ENCODE measurements around the gene IL22.

DNA sequence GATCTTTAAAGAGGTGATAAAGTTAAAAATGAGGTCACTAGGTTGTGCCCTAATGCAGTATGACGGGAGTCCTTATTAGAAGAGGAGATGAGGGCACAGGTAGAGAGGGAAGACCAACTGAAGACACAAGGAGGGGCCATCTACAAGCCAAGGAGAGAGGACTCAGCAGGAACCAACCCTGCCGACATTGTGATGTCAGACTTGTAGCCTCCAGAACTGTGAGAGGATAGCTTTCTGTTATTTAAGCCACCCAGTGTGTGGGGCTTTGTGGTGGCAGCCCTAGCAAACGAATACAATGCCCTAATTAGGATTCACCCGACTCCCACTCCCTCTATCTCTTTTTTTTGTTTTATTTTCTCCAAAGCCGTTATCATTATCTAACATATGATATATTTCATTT, 19.9 kb downstream of the IL22 start:
- TF ChIP-seq, protein P1, sequence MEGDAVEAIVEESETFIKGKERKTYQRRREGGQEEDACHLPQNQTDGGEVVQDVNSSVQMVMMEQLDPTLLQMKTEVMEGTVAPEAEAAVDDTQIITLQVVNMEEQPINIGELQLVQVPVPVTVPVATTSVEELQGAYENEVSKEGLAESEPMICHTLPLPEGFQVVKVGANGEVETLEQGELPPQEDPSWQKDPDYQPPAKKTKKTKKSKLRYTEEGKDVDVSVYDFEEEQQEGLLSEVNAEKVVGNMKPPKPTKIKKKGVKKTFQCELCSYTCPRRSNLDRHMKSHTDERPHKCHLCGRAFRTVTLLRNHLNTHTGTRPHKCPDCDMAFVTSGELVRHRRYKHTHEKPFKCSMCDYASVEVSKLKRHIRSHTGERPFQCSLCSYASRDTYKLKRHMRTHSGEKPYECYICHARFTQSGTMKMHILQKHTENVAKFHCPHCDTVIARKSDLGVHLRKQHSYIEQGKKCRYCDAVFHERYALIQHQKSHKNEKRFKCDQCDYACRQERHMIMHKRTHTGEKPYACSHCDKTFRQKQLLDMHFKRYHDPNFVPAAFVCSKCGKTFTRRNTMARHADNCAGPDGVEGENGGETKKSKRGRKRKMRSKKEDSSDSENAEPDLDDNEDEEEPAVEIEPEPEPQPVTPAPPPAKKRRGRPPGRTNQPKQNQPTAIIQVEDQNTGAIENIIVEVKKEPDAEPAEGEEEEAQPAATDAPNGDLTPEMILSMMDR (IDR thresholded peaks at IDR 0.05; ENCODE audit: insufficient read depth, low read length), result no peak
- TF ChIP-seq POLR2AphosphoS5 (IDR thresholded peaks at IDR 0.05; ENCODE audit: low read depth) (no peak), SPI1 (IDR thresholded peaks at IDR 0.05; ENCODE audit: borderline replicate concordance, low read depth) (no peak)
- TF ChIP-seq, protein P2, sequence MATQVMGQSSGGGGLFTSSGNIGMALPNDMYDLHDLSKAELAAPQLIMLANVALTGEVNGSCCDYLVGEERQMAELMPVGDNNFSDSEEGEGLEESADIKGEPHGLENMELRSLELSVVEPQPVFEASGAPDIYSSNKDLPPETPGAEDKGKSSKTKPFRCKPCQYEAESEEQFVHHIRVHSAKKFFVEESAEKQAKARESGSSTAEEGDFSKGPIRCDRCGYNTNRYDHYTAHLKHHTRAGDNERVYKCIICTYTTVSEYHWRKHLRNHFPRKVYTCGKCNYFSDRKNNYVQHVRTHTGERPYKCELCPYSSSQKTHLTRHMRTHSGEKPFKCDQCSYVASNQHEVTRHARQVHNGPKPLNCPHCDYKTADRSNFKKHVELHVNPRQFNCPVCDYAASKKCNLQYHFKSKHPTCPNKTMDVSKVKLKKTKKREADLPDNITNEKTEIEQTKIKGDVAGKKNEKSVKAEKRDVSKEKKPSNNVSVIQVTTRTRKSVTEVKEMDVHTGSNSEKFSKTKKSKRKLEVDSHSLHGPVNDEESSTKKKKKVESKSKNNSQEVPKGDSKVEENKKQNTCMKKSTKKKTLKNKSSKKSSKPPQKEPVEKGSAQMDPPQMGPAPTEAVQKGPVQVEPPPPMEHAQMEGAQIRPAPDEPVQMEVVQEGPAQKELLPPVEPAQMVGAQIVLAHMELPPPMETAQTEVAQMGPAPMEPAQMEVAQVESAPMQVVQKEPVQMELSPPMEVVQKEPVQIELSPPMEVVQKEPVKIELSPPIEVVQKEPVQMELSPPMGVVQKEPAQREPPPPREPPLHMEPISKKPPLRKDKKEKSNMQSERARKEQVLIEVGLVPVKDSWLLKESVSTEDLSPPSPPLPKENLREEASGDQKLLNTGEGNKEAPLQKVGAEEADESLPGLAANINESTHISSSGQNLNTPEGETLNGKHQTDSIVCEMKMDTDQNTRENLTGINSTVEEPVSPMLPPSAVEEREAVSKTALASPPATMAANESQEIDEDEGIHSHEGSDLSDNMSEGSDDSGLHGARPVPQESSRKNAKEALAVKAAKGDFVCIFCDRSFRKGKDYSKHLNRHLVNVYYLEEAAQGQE (IDR thresholded peaks at IDR 0.05; ENCODE audit: insufficient replicate concordance, low read depth), result no peak

Data from HL-60 (cell line).